HG03378 (cell line): ENCODE measurements around the gene DCC.

Experiments
- ATAC-seq: cut with Tn5 transposase; IDR thresholded peaks from one replicate; pipeline ENCODE4 v1.9.1; 2021; ENCODE audit warnings: mild to moderate bottlenecking, moderate library complexity; ENCODE audit not compliant: unreplicated experiment

The DCC gene

DNA sequence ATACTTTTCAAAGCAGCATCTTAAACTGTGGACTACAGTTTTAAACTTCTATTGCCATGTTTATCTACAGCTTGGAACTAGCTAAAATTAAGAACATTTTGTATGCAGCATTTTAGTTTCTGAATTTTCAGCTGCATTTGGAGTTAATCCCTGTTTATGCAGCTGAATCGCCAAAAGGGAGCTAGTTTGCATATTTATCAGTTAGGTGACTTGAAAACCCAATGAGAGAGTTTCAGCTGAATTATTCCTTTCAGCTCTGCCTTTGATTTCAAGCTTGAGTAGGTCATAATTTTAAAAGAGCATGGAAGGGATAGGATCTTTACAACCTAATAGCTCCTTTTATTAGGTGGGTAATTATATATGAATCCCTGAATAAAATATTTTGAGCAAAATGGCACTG lies 1191.9 kb downstream of the DCC start:
- ATAC-seq: no peak

DNA sequence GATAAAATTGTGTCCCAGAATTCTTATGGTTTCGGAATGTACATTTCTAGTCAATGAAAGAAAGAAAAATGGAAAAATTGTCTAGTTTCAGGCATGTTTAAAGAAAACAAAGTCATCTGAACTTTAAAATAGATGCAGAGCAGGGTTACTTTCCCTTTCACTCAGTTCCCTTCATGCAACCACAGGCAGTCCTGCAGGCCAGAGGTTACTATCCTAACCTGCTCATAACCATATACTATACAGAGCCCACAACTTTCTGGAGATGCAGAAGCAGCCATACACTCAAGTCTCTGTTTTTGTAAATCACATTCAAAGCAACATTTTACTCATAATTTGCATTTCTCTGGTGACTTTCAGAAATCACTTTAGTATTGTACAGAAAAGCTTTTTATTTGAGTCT lies 1194.2 kb downstream of the DCC start:
- no peak for ATAC-seq

- no peak for ATAC-seq
Observed at GRCh38 chr18:53534695-53535094, 1194.7 kb downstream of the DCC start.

GRCh38 chr18:53536908-53537307 lies 1196.9 kb downstream of the DCC start:
- no peak for ATAC-seq

DNA sequence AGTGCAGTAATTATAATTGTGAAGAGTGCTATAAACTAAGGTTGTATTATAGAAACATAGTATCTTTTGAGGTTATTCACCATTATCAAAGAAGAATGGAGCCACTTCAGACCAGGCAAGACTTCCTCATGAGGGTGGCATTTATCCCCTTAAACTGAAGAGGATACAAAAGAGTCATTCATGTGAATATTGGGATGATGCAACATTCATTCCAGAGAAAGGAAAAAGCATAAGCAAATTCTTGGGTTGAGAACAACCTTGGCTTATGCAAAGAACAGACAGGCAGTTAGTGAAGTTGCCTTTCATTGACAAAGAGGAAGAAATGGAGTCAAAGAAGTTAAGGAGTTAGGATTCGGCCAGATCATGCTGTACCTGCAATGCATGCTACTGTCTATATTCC lies 1201.9 kb downstream of the DCC start:
- no peak for ATAC-seq

DNA sequence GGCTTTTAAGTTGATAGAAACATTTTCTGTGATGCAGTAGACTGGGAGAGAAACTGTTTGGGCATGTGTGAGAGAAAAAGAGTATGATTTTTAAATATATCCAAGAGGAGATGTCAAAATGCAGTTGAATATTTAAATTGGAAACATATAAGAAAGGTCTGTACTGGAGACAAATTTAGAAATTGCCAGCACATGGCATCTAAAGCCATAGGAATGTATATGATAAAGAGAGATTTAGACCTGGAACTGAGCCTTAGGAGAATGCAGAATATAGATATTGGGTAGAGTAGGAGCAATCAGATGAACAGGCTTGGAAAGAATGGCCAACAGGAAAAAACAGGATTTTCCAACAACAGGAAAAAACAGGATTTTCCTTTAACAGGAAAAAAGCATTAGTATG lies 1203.7 kb downstream of the DCC start:
- ATAC-seq: no peak

DNA sequence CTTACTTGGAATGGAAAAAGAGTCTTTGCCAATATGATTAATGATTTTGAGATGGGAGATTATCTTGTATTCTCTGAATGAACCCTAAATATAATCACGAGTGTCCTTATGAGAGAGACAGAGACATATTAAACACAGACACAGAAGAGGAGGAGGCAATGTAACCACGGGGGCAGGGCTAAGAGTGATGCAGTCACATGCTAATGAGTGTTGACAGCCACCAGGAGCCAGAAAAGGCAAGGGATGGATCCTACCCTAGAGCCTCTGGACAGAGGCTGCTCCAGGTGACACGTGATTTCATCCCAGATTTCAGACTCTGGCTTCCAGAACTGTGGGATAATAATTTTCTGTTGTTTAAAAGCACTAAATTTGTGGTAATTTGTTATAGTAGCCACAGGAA lies 1204.9 kb downstream of the DCC start:
- ATAC-seq: no peak

- no peak for ATAC-seq
Observed at GRCh38 chr18:53551868-53552426, 1212.0 kb downstream of the DCC start.

DNA sequence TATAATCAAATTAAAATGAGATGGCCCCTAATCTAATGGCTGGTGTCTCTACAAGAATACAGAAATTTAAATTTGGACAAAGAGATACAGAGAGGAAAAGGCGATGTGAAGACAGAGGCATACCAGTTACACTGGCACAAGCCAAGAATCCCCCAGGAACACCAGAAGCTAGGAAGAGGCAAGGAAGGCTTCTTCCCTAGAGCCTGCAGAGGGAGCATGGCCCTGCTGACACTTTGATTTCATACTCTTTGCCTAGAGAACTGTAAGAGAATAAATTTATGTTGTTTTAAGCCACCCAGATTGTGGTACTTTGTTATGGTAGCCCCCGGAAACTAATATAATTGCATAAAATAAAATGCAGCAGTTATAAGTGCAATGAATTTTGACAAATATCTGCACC lies 1213.0 kb downstream of the DCC start:
- ATAC-seq: no peak

DNA sequence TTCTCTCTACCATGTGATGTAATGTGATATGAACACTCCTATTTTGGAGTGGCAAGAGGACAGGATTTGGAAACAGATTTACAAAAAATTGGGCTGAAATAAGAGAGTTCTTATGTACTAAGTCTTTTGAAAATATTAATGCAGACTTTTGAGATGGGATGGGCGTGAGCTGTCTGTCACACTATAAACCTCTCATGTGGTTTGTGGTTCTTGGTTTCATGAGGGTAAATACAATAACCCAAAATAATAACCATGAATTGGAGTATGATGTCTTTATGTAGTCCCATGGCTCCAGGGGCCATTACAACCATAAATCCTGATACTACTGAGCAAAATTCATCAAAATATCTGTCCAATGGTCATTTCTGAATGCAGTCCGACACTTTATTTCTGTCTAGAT lies 1216.5 kb downstream of the DCC start:
- ATAC-seq: no peak

DNA sequence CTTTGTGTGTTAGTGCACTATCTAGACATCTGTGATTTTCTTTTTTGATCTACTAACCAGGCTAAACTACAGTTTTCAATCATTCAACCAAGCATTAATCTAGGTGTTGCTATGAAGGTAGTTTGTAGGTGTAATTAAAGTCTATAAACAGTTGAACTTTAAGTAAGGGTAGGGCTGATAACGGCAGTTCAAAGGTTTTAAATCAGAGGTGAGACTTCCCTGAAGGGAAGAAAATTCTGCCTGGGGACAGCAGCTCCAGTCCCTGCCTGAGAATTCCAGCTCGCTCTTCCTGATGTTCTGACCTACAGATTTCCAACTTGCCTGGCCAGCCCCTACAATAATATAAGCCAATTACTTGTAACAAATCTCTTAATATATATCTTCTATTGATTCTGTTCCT lies 1220.5 kb downstream of the DCC start:
- ATAC-seq: no peak

- no peak for ATAC-seq
Observed at GRCh38 chr18:53566626-53567025, 1226.6 kb downstream of the DCC start.

DNA sequence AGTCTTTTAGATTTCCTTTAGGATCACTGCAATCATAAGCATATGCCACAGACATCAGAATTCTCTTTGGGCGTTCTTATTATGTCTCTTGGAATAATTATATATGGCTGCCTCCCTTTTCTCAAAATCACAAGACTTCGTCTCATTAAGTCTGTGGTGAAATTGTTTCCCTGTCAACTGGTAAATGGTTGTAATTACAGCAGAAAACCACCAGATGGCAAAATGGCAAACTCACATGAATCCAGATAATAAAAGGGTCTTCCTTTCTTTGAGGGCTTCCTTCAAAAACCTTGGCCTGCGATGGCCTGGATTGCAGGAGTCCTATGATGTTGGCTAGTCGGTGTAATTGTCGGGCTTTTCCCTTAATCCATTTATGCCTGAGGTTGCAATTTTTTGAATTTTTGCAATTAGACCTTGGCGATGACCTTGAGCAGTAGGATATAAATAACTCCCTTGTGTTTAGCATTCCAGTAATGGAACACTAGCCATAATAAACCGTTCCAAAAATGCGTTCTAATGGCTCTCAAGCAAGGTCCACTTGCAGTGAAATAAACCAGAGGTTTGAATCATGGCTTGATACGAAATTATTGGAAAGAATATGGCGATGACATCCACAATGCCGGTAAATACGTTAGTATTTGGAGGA lies 1228.1 kb downstream of the DCC start:
- peak; percentile 79 for ATAC-seq
